GM19468 (cell line): ENCODE data around the gene SHLD1.

Experiments
- ATAC-seq: cut with Tn5 transposase; IDR thresholded peaks from one replicate; pipeline ENCODE4 v1.9.1; 2021; ENCODE audit warnings: mild to moderate bottlenecking, moderate library complexity, moderate number of reproducible peaks; ENCODE audit not compliant: unreplicated experiment; ENCODE audit errors: extremely low read depth

Gene SHLD1

DNA sequence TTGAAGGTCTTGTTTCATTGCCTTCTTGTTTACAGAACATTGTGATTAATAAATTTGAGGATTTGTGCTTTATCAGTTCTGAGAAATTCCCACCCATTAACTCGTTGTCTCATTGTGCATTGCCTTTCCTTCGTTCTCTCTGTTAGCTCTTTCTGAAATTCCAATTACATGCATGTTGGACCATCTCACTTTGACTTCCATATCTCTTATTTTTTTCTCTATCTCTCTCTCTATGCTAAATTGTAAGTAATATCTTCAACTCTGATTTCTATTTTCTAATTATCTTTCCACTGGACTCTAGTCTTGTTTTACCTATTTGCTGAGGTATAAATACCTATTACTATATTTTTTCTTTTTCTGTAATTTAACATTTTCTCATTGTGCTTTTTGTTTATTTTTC is 92.3 kb downstream of the SHLD1 start:
- no peak for ATAC-seq

DNA sequence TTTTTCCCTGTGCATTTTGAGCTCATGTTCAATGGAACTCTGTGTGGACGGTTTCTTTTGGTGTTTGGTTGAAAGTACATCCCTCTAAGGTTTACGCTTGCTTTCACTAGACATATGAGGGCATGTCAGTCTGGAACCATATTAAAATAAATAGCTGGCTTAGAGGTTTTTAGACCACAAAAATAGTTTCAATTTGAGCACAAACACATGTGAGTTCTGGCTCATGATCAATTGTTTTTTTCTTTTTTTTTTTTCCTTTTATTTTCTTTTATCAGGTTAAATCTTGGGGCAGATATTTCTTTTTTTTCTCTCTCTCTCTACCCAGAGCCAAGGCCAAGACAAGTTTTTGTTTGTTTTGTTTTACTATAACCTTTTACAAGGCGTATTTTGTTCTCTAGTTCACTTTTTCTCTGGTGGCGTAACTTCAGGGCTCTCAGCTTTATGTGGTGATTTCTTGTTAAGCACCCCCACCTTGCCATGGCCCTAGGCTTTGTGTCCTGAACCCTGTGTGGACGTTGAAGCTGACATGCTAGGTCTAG is 92.9 kb downstream of the SHLD1 start:
- peak; percentile 73 for ATAC-seq

DNA sequence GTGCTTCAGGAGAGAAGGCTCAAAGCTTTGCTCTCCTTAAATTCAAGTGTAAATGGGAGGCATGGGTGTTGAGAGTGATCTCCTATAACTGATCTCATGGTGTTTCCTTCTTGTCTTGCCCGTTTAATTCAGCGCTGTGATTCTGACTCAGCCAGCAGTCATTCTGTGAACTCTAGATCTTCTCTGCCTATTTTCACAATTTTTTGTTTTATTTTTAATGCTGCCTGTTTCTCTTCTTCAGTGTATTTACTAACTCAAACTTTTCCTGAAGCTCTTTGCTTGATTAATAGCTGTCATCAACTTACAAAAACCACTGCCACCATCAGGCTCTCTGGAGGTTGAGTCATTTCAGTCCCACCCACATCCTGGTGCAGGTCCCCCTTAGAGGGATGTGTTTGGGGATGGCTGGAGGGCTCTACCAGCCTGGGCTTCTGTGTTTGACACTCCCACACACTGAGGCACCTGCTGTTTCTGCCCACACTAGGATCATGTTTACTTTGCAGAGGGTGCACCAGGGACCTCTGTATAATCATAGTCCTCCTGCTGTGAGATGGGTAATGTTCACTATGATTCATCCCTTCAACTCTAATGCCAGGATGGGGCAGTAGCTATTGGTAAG is 94.0 kb downstream of the SHLD1 start:
- peak; percentile 61 for ATAC-seq

DNA sequence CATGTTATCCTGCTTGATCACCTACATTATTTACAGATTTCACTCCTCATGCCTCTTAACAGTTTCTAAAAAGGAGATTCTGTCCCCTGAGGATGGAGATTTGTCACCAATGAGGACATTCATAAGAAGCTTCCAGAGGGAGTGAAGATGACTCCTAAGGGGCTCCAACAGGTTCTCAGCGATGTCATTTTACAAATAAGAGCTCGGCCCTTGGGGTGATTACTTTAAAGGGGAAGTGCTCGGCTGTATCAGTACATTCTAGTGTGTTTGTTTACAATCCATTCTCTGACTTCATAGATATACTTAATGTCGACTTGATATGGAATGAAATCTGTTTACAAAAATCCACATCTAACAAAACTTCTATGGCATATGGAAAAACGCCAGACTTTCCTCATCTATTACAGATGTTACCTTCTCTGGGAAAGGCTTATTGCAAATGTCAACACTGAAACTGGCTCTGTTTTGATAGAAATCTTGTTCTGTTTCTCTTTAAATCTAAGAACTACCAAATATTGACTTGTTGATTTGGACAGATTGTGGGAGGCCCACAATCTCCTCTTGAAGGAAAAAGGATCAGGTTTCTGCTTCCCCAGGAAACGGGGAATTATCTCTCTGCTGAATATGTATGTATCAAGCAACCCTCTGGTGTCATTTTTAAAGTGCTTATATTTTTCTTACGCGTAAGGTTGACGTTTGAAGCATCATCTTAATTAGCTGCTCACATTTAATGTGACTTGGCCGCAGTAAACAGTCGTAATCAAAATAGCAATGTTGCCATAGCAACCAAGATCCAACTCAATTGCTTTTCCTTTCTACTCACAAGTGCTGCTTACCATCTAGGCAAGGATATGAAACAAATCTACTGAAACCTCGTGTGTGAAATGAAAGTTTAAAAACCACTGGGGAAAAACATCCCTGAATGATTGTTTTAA is 95.7 kb downstream of the SHLD1 start:
- no peak for ATAC-seq

DNA sequence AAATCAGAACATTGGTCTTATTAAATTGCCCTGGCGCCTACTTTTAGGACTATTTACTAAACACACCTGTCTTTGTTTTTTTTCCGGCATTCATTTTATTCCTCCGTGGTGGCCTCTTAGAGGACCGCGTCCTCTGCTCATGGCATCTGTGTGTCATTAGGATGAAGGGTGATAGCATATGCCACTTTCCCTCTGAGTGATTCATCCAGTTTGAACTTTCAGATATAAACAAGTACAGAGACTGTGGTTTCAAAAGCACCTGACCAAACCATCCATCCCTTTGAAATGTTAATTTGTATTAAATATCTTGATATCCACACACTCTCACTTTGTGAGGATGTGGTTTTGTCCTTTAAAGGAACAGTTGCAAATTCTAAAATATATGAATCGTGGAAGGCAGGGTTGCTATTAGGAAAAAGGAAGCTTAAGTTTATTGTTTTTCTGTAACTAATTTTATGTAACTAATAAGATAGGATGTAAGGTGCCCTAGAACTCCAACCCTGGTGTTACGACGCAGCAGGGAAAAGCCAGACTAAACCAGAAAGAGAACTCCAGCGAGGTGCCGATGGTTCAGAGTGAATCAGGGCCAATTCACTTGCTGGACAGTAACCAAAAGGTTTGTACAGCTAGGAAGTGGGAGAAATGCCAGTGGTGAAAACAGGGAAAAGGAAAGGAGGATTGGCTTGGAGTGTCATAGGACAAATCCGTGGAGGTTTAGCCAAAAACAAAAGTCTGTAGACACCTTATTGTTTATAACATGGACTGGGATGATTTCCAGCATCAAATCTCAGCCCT is 98.7 kb downstream of the SHLD1 start:
- ATAC-seq = no peak

DNA sequence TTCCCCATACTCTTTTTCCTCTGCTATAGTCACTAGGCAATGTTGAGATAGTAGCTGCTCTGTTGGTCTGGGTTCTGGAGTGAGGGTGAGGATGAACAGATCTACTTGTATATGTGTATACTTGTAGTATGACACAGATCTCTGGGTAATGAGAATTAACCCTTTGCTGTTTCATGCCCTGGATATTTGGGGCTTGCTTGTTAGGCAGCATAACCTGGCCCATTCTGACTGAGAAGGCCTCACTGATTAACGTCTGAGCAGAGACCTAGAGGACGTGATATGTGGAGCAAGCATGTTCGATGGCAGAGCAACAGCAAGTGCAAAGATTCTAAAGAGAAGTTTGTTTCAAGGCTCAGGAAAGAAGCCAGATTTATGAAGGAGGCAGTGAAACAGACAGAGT is 105.7 kb downstream of the SHLD1 start:
- ATAC-seq = no peak

DNA sequence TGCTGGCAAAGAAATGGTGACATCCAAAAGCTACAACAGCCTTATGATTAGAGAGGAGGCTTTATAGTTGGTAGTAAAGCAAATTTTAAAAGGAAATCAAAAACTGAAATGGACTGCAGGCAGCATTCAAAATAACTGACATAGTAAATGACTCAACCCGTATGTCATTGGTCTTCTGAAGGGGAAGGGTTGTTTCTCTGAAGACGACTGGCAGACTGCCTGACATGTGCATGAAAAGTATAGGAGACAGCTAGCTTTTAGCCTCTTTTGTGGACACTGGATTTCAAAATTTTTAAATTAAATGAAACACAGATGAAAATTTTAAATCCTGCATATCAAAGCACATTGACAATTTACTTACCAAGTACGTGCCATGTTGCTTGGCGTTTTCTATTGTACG is 109.4 kb downstream of the SHLD1 start:
- ATAC-seq = no peak

DNA sequence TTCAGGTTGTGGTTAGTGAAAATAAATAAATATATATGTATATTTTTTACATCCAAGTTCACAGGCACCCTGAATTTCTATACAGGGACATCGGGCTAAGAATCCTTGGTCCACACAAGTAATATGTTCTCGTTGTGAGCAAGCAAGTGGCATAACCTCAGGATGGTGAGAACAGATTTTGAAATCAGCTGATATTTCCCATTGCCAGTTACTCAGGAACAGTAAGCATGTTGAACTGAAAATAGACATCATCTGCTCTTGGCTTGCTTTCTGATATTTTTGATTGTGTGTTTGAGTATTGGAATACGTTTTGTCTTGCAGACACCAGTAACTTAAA is 112.5 kb downstream of the SHLD1 start:
- no peak for ATAC-seq

DNA sequence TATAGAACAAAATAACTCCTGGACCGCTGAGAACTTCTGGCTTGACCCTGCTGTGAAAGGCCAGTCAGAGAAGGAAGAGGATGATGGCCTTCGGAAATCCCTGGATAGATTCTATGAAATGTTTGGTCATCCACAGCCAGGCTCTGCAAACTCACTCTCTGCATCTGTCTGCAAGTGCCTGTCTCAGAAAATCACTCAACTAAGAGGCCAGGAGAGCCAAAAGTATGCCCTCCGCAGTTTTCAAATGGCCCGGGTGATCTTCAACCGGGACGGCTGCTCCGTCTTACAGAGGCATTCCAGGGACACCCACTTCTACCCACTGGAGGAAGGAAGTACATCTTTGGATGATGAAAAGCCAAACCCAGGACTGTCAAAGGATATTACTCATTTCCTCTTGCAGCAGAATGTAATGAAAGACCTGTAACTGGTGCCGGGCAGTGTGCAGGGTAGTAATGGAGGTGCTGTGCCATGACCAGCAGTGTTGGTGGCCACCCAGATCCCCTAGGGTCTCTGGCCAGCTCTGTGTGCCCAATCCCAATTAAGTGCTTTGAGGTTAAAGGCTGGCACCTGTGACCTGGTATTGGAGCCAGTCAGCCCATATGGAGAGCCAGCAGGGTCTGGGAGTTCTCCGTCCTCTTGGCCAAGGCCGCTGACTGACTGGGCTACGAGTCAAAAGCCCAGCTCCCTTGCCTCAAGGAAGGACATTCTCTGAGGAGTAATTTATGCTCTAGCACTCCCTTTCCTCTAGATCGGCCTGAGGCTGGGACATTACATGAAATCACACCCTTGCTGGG is 113.0 kb downstream of the SHLD1 start:
- no peak for ATAC-seq

DNA sequence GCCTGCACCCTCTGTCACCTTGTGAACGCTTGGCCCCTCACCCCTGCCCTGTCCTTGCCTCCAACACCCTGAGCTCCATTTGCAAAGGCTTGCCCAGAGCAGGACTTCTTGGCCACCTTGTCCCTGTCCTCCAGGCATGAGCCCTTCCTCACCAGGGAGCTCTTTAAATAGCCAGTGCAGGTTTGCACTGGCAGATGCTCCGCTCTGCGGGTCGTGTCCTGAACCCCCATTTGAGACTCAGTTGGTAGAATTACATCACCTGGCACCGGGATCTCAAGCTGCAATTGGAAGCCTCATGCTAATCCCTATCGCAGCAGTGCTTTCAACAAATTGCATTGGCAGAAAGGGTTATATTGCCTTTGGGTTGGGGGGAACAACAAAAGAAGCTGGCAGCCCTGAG is 114.2 kb downstream of the SHLD1 start:
- no peak for ATAC-seq

DNA sequence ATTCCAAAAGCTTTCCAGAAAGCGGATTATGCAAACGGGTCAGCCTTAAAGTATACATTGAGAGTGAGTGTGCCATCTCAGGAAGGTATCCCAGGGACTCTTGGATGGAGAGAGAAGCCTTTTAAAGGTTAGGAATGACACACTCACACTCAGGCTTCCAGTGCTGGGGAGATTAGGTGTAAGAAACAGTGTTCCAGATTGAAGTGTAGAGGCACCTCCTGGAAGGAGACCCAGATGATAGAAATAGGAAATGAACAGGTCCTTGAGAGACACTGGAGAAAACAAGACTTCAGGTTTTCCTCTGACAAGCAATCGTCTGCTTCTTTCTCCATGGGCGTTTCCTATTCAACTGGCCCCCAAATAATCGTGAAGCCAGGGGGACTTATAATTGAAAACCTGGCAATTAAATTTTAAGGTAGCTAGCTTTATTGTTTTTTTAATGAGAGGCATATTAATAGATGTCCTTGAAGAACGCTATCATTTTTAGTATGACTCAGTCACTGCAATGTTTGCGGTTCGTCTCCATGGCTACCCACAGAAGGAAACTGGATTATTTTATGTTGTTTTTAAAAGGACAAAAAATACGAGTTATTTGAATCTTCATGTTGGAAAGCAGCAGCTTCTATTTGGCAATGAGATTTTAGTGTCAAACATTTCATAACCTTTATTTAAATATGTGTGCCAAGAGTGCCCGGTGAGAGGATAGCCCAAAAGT is 114.8 kb downstream of the SHLD1 start:
- ATAC-seq = no peak

DNA sequence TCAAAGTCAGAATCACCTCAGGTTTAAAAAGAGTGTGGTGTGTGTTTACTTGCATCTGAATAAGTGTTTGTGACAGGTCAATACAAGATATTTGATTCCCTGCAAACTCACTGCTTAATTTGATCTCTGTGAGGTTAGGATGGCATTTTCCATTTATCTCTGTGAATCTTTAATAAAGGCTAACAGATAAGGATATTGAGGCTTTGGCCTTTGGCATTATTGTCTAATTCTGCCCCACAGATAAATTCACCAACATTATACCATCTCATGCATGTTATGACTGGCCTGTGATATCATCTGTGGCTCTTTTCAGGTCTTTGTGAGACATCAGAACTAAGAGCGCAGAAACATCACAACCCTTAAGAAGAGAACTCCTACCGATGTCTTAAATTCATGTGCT is 115.4 kb downstream of the SHLD1 start:
- no peak for ATAC-seq

DNA sequence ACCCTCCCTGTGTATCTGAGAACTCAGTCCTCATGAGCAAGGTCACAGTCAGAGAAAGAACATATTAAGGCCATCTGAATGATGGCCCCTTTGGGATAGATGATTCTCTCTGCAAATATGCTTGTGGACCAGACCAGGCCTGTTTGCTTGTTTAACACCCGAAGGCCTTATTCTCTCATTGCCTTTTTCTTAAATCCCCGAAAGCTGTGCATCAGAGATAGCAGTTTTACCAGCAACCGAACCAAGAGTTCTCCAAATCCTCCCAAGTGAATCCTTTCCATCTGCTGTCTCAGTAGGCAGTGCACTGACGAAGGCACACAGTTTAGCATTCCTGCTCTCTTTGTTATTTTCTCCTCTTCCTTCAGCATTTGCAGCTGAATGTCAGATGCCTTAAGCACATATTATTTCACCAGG is 120.4 kb downstream of the SHLD1 start:
- ATAC-seq = no peak

DNA sequence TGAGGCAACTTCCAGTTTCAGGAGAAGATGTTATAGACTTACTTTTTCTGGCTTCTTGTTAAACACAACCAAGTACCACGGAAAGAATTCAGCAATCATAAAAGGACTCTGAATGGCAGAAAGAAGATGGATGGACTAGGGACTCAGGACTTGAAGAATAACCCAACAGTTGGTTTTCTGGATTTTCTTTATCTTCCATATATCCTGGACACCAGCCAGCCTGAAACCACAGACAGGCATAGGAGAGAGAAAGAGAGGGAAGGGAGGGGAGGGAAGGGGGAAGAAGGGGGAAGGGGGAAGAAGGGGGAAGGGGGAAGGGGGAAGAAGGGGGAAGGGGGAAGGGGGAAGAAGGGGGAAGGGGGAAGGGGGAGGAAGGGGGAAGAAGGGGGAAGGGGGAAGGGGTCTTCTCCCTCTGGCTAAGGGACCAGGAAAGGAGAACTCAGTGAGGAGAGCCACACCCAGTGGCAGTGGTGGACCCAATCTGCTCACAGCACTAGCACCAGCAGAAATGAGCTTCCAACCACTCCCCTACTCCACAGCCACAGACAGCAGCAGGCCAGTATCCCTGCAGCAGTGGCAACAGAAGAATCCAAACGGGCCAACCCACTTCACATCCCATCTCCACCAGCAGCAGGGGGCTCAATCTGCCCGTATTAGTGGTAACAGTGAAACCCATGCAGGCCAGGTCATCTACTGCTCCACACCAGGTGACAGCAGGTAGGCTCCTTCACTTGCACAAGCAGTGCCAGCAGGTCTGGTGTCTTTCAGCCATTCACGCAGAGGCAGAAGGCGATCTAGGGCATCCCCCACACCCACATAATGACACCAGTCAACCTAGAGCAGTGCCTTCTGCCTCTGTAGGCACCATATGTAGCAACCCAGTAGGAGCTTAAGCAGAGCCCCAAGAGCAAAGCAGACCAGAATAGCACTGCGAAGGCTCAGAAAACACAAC is 121.5 kb downstream of the SHLD1 start:
- ATAC-seq = no peak

DNA sequence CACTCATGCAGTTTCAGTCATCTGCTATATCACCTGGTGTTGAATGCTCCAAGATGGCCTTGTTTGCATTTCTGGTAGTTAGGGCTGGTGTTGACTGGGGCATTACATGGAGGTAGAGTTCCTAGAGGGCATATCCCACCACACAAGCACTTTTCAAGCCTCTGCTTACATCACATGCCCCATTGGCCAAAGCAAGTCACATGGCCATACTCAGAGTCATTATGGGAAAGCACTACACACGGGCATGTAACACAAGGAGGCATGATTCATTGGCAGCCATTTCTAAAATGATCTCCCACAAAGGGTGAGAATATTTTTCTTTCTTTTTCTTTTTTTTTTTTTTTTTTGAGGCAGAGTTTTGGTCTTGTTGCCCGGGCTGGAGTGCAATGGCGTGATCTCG is 126.9 kb downstream of the SHLD1 start:
- no peak for ATAC-seq

DNA sequence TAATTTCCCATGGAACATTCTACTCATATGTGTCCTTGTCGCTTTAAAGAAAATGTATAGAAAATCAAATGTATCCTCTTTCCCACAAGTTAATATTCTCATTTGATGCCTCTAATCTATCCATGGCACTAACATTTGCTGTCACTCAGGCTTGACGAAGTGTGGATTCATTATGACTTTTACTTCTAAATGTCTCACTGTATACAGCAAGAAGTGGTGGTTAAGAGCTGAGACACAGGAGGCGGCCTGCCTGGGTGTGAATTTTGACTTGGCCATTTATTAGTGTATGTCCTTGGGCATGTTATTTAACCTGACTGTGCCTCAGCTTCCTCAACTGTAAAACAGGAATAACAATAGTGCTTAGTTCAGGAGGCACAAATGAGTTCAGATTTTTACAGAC is 130.1 kb downstream of the SHLD1 start:
- ATAC-seq = no peak

DNA sequence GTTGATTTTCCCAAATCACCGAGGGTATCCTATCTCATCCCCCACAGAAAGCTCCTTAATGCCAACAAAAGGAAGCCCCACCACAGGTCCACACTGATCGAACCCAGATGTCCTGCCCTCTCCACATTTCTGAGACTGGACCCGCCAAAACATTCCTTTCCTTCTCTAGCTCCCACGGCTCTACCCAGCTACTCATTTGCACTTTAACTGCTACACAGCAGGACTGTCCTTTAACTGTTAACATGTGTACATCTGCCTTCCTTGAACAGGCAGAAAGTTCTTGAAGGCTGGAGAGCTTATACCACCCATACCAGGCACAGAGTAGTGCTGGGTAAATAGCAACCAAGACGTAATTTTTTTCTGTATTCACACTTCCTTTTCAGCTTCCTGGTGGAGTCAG is 131.5 kb downstream of the SHLD1 start:
- no peak for ATAC-seq

DNA sequence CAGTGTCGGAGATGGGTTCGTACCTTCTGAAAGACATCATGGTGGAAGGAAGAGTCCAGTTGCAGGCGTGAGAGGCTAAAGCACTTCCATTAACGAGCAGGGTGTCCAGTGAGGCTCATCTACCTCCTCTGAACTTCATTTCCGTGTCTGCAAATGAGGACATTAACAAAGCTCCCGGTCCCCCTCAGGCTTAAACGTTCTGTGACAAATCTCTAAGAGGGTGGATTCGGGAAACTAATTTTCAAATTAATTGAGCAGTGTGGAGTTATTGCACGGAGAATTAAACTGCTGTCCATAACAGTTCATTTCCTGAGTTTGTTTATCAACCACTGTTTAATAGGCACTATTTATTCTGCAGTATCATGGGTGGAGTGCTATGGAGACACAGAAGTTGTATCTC is 132.0 kb downstream of the SHLD1 start:
- no peak for ATAC-seq
